ENCODE results near the gene PIK3R5.

The PIK3R5 gene

DNA sequence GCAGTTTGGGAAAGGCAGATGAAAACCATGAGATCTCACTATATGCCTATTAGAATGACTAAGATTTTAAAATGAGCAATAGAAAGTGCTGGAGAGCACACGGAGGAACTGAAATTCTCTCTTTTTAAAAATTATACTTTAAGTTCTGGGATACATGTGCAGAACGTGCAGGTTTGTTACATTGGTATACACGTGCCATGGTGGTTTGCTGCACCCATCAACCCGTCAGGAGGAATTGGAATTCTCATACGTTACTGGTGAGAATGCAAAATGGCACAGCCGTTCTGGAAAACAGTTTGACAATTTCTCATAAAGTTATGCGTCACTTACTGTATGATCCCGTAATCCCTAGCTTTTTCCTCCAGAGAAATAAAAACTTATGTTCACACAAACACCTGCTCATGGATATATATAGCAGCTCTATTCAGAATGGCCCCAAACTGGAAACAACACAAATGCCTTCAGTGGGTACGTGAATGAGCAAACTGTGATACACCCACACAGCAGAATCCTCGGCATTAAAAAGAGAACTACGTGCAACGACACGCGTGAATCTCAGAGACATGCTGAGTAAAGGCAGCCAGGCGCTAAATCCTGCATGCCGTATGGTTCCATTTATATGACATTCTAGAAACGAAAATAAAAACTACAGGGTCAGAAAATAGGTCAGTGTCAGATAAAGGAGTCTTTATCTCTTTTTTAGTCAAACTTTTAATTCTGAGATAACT lies 109.9 kb downstream of the PIK3R5 start:
- FAIRE-seq, result no peak

DNA sequence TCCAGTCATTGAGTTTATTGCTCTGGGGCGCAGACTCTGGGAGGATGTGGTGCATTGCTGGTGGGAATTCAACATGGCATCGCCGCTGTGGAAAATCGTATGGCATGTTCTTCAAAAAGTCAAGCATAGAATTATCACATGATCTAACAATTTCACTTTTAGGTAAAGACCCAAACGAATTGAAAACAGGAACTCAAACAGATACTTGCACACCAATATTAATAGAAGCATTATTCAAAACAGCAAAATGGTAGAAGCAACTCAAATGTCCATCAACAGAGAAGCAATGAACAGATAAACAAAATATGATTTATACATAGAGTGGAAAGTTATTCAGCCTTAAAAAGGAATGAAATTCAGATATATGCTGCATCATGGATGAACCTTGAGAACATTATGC lies 113.9 kb downstream of the PIK3R5 start:
- FAIRE-seq, result no peak

GRCh38 chr17:8849311-8850041 lies 116.0 kb downstream of the PIK3R5 start:
- FAIRE-seq, result no peak

- no peak for FAIRE-seq
Observed at GRCh38 chr17:8847891-8848290, 117.6 kb downstream of the PIK3R5 start.

DNA sequence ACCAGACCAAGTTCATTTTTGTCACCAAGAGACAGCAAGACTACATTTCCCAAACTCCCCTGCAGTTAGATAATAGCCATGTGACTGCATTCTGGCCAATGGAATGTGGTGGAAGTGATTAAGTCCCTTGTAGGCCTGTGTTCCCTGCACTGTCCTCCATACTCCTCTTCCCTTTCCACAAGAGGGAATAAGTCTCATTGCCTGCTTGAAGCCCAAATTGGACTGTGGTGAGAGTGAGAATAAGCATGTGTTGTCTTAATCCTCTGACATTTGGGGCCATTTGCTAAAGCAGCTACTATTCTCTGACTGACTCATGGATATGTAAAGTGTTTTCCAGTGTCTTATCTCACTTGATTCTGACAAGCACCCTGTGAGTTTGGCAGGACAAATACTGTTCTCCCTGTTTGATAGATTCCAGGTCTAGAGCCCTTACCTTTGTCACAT lies 118.7 kb downstream of the PIK3R5 start:
- FAIRE-seq, result no peak

DNA sequence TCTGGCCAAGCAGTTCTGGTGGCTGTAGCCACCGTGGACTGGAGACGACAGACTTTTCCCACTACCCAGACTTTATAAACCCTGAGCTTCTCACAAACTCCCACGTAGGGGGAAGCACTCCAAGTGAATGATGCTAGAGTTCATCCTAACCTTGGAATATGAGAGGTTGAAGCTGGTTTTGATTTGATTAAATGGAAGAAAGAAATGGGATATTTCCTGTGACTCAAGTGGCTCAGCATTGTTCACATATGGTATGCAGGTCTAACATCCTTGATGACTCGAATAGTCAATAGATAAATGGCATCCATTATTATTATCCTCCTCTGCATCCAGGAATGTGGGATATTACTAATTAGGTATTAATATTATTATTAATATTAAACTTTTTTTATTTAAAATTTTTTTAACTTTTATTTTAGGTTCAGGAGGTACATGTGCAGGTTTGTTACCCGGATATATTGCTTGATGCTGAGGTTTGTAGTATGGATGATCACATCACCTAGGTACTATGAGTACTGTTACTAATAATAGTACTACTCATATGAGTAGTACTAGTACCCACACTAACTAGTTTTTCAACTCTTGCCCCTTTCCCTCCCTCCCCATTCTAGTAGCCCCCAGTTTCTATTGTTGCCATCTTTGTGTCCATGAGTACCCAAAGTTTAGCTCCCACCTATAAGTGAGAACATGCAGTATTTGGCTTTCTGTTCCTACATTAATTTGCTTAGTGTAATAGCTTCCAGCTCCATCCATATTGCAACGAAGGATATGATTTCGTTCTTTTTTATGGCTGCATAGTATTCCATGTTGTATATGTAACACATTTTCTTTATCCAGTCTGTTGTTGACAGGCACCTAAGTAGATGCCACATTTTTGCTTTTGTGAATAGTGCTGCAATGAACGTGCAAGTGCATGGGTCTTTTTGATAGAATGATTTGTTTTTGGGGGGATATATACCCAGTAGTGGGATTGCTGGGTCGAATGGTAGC lies 121.0 kb downstream of the PIK3R5 start:
- FAIRE-seq, result no peak

GRCh38 chr17:8843344-8843743 lies 122.2 kb downstream of the PIK3R5 start:
- FAIRE-seq, result peak; percentile 85

DNA sequence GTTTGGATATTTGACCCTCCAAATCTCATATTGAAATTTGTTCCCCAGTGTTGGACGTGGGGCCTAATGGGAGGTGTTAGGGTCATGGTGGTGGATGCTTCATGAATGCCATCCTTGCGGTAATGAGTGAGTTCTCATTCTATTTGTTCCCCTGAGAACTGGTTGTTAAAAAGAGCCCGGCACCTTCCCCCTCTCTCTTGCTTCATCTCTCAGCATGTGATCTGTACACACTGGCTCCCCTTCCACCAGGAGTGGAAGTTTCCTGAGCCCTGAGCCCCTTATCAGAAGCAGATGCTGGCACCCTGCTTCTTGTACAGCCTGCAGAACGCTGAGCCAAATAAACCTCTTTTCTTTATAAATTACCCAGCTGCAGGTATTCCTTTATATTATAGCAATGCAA lies 123.7 kb downstream of the PIK3R5 start:
- no peak for FAIRE-seq

DNA sequence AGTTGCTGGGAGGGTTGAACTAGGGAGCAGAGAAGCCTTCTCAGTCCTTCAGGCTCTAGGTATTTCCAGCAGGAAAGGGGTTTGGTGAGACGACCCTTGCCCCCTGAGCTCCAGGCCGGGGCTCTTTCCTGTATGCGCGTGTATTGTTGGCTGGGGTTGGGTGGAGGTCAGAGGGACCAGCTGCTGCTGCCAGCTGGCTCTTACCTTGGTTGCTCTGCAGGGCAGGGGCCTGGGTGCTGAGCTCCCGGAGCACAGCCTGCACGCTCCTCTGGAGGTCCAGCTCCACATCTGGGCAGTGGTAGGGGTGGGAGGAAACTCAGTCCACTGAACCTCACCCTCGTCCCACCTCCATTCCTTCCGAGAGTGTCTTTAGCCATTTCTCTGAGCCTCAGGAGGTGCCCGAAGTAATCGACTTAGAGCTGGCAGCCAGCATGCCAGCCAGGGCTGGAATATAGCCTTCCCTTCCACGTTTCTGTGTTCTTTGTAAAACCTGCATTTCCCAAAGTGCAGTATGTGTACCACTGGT lies 126.0 kb downstream of the PIK3R5 start:
- no peak for FAIRE-seq

- no peak for FAIRE-seq
Observed at GRCh38 chr17:8838551-8839095, 126.9 kb downstream of the PIK3R5 start.

DNA sequence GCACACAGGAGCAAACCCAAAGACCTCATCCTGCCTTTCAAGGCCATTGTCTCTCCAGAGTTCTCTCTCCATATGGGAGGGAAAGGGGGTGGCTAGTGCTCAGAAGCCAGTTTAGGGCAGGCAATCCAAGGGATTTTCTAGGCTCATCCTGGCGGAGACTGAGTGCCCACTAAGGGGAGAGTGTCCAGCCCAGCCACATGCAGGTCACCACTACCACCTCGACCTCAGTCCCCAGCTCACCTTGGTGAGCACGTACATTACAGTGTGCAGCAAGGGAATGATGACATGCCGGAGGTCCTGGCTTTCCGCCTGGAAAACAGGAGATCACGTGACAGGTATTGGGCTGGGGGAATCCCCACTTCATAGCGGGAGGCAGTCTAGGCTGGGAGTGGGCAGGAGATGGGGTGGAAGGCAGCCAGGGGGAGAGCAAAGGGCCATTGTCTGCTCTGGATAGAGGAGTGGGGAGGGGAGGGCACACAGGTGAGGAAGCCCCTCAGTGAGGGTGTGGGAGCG lies 127.9 kb downstream of the PIK3R5 start:
- no peak for FAIRE-seq

- FAIRE-seq, result no peak
Observed at GRCh38 chr17:8836821-8837562, 128.5 kb downstream of the PIK3R5 start.

DNA sequence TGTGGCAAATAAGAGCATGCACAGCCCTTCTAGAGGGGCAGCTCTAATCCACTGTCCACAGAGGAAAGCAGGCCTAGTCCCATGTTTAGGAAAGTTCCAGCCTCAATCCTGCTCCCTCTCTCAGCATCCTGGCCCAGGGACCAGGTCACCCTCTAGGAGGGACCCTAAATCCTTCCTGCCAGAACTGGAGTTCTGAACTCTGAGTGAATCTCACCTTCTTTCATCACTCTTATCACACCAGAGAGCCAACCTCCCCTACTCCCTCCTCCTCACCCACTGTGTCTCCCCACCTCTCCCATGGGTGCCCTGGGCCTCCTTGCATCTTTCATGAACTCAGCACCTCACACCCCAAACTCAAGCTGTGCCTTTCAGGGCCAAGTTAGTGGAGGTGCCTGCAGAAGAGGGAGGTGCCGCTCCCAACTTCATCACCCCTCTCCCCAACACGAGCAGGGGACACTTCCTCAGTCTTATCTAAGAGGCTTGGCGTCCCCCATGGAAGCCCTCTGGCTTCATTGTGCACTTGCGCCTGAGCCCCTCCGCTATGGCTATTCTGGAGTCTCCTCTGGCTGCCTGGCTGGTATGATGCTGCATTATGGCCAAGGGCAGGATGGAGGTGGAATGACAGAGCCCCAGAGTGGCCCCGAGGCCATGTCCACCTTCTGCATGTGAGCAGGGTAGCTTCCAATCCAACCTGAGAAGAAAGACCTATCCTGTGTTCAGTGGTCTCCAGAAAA lies 129.7 kb downstream of the PIK3R5 start:
- no peak for FAIRE-seq

GRCh38 chr17:8835106-8835505 lies 130.4 kb downstream of the PIK3R5 start:
- FAIRE-seq, result no peak

DNA sequence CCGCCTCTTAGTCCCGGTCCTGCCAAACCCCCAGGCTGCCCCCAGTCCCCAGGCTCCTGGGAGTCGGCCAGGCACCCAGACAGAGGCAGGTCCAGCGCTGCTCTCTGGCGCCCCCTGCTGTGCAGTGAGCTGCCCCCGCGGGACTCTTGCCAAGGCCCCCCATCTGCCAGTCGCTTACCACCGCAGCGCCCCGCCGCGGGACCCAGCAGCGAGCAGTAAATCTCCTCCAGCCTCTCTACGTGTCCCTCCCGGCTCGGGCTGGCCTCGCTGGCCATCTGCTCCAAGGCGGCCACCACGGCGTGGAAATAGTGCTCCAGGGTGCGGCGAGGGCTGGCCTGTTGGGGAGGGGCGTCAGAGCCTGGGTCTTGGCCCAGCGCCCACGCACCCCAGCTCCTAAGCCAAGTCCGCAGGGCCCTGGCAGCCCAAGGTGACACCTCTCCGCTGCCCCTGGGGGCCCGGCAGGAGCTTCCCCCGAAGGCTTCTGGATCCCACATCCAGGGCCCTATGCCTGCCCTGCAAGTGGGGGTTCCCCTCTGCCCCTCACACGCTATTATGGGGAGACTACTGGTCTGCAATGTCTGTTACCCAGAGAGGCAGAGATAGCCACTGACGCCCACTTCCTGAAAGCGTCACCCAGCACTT lies 132.7 kb downstream of the PIK3R5 start:
- no peak for FAIRE-seq

DNA sequence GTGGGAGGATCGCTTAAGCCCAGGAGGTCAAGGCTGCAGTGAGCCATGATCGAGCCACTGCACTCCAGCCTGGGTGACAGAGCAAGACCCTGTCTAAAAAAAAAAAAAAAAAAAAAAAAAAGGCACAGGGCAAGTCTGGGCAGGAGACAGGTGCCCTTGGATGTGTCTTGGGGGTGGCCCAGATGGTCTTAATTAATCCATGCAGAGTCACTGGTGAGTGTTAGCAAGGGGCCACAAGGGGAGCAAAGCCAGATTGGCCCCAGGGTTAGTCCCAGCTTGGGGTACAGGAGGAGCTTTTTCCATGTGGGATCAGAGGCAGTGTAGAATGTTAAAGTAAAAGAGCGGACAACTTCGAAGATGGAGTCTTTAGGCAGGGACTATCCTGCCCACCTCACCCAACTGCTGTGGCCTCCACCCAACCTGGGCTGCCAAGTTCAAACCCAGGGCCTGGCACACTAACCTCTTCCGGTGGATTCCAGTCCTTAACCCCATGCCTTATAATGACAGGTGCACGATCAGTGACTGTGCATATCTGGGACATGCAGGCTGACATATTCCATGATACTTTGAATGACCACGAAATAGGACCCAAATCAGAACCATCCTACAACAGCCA lies 134.2 kb downstream of the PIK3R5 start:
- no peak for FAIRE-seq

DNA sequence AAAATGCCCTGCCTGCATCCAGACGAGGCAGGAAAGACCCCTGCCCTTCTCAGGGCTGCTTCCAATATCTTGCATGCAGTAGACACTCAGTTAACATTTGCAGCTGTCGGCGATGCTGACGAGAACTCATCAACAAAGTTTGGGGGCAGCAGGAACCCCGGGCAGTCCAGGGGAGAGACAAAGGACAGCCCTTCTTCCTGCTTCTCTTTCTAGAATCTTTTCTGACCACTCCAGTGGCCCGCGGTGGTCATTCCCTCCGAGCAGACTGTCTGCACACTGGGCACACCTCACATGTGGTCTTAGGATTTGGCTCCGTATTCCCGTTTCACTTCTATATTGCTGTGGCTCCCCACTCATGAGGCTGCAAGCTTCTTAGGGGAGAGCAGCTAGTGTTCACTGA lies 135.4 kb downstream of the PIK3R5 start:
- no peak for FAIRE-seq

DNA sequence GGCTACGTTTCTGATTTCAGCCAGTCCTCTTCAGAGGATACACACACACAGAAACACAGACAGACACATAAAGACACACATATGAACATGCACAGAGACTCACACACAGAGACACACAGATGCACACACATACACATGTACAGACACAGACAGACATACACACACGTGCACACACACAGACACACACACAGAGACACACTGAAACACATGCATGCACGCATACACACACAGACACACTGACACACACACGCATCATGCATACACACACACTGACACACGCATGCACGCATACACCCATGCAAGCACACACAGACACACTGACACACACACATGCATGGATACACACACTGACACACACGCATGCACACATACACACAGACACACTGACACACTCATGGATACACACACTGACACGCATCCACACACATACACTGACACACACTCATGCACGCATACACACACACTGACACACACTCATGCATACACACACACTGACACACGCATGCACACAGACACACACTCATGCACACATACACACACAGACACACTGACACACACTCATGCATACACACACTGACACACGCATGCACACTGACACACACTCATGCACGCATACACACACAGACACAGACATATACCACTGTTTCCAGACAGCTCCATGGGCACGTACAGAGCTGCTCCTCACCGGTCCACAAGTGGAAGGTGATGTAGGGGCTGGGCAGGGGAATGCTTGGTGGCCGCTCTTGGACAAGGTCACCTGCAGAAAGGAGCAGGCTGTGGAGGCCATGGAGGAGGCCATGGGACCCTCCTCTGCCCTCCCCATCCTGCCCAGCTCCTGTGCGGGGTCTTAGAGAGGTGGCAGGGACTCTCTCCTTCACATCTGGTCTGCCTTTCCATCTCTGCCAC lies 136.2 kb downstream of the PIK3R5 start:
- FAIRE-seq, result no peak
